WTC11 (cell line): ENCODE measurements around the gene NSMCE1. TPM values are rescaled to one million over a fixed set of nuclear protein-coding genes. Genes with fewer than 3 reads are reported as not detected.

ENCODE experiments used
- ATAC-seq: fragments of 200-7000 bp; cut with Tn5 transposase; 2 replicates; pipeline ENCODE4 v1.10.0; 2021; ENCODE audit warnings: mild to moderate bottlenecking, moderate library complexity
- CTCF ChIA-PET: fragments of 300-600 bp; sonication (Branson Sonifier 250); formaldehyde crosslinking; loops from one replicate; lab custom pipeline; 2021; ENCODE audit warnings: antibody characterized with exemption; lab: Charles Lee
- POLR2A ChIA-PET: fragments of 350-600 bp; sonication (Branson Sonifier 250); formaldehyde crosslinking; loops from one replicate; lab custom pipeline; 2021; ENCODE audit warnings: antibody characterized with exemption; lab: Charles Lee
- DNase-seq: peaks from one replicate; pipeline ENCODE4 v3.0.0; 2021; ENCODE audit warnings: low spot score
- H3K27ac Mint-ChIP-seq: 2 replicates; pipeline ENCODE4 v1.8.0; 2021; ENCODE audit warnings: mixed read lengths
- H3K27me3 Mint-ChIP-seq: 2 replicates; pipeline ENCODE4 v1.8.0; 2021; ENCODE audit warnings: low read depth, mild to moderate bottlenecking, moderate library complexity, mixed read lengths
- H3K36me3 Mint-ChIP-seq: 2 replicates; pipeline ENCODE4 v1.8.0; 2021; ENCODE audit warnings: mixed read lengths
- H3K4me1 Mint-ChIP-seq: 2 replicates; pipeline ENCODE4 v1.8.0; 2022; ENCODE audit warnings: mixed read lengths
- H3K4me3 Mint-ChIP-seq: 2 replicates; pipeline ENCODE4 v1.8.0; 2021; ENCODE audit warnings: mild to moderate bottlenecking, moderate library complexity, mixed read lengths
- H3K9me3 Mint-ChIP-seq: 2 replicates; pipeline ENCODE4 v1.8.0; 2021; ENCODE audit warnings: mixed read lengths
- AR ChIP-seq: fragments of 250-450 bp; sonication (Bioruptor Pico); IDR thresholded peaks from 2 replicates; pipeline ENCODE4 v1.9.0; 2021; ENCODE audit warnings: mild to moderate bottlenecking
- ATF1 ChIP-seq: sonication (generic); formaldehyde crosslinking; IDR thresholded peaks from 2 replicates; pipeline ENCODE4 v1.8.1; 2023; ENCODE audit warnings: mild to moderate bottlenecking, moderate library complexity, missing genetic modification reagents
- ERG ChIP-seq: fragments of 250-450 bp; sonication (Bioruptor Pico); IDR thresholded peaks from 2 replicates; pipeline ENCODE4 v1.8.0; 2021; ENCODE audit warnings: mild to moderate bottlenecking
- FOXP4 ChIP-seq: sonication (generic); formaldehyde crosslinking; IDR thresholded peaks from 2 replicates; pipeline ENCODE4 v1.8.0; 2022; ENCODE audit warnings: mild to moderate bottlenecking, missing genetic modification reagents
- GRHL2 ChIP-seq: fragments of 250-450 bp; sonication (Bioruptor Pico); IDR thresholded peaks from 2 replicates; pipeline ENCODE4 v1.8.0; 2022; ENCODE audit warnings: mild to moderate bottlenecking, moderate library complexity; ENCODE audit not compliant: insufficient replicate concordance, severe bottlenecking
- MAX ChIP-seq: sonication (generic); formaldehyde crosslinking; IDR thresholded peaks from 2 replicates; pipeline ENCODE4 v1.8.0; 2022; ENCODE audit warnings: mild to moderate bottlenecking, missing genetic modification reagents
- MLX ChIP-seq: sonication (generic); formaldehyde crosslinking; IDR thresholded peaks from 2 replicates; pipeline ENCODE4 v1.8.1; 2023; ENCODE audit warnings: mild to moderate bottlenecking, missing genetic modification reagents, moderate library complexity
- MXD4 ChIP-seq: fragments of 250-450 bp; sonication (Bioruptor Pico); IDR thresholded peaks from 2 replicates; pipeline ENCODE4 v1.8.0; 2021; ENCODE audit warnings: mild to moderate bottlenecking, moderate library complexity, borderline replicate concordance
- NFE2L1 ChIP-seq: sonication (generic); formaldehyde crosslinking; IDR thresholded peaks from 2 replicates; pipeline ENCODE4 v1.8.1; 2023; ENCODE audit warnings: missing genetic modification reagents
- PREB ChIP-seq: sonication (generic); formaldehyde crosslinking; IDR thresholded peaks from 2 replicates; pipeline ENCODE4 v1.8.1; 2022; ENCODE audit warnings: mild to moderate bottlenecking, missing genetic modification reagents, moderate library complexity, borderline replicate concordance
- RORB ChIP-seq: fragments of 250-450 bp; sonication (Bioruptor Pico); IDR thresholded peaks from 2 replicates; pipeline ENCODE4 v1.9.0; 2021; ENCODE audit warnings: mild to moderate bottlenecking
- ZNF121 ChIP-seq: sonication (generic); formaldehyde crosslinking; IDR thresholded peaks from 2 replicates; pipeline ENCODE4 v1.8.0; 2023; ENCODE audit warnings: missing genetic modification reagents
- ZNF263 ChIP-seq: sonication (generic); formaldehyde crosslinking; IDR thresholded peaks from 2 replicates; pipeline ENCODE4 v1.8.1; 2022; ENCODE audit warnings: low read depth, mild to moderate bottlenecking, moderate library complexity, missing genetic modification reagents
- ZNF425 ChIP-seq: fragments of 250-450 bp; sonication (Bioruptor Pico); conservative IDR thresholded peaks from 2 replicates; pipeline ENCODE4 v1.9.0; 2021; ENCODE audit warnings: mild to moderate bottlenecking
- ZNF671 ChIP-seq: fragments of 250-450 bp; sonication (Bioruptor Pico); IDR thresholded peaks from 2 replicates; pipeline ENCODE4 v1.8.0; 2021; ENCODE audit warnings: mild to moderate bottlenecking
- total RNA-seq: library from RNA; stranded (reverse); gene quantifications from 3 replicates; pipeline ENCODE4 v1.2.3, GENCODE V29; 2021

The NSMCE1 gene
- total RNA-seq, 1 experiment from 2014 or later: 29.4 TPM

GRCh38 chr16:27217256-27217655 lies 51.3 kb downstream of the NSMCE1 start:
- ChIA-PET POLR2A (no interaction called here), CTCF (interaction anchor here (1.4 kb wide), 1 partner anchor 38 kb away, joined by 6 read pairs; no protein-coding TSS in a partner anchor)
- no peaks in the 10 kb centered on the region for H3K27me3 Mint-ChIP-seq
- peak; percentile 36 for DNase-seq
- H3K27ac Mint-ChIP-seq: peak overlapping the region; percentile 47
- no peak overlapping the region for H3K4me3 Mint-ChIP-seq
- peak; percentile 91 for ATAC-seq
- no peaks in the 10 kb centered on the region for H3K9me3 Mint-ChIP-seq
- 0 out of 2 replicates have a peak, but pooled peaks cover 2% of the 10 kb centered on the region for H3K4me1 Mint-ChIP-seq
- peaks cover 8% of the 10 kb centered on the region for H3K36me3 Mint-ChIP-seq
- TF ChIP-seq FOXP4 (CRISPR knock-in tag): no peak
- no peak for TF ChIP-seq AR (CRISPR knock-in tag)
- no peak for TF ChIP-seq GRHL2 (CRISPR knock-in tag)
- no peak for TF ChIP-seq NFE2L1 (CRISPR knock-in tag)
- no peak for TF ChIP-seq MAX (CRISPR knock-in tag)
- TF ChIP-seq MLX (CRISPR knock-in tag): no peak
- TF ChIP-seq PREB (CRISPR knock-in tag): no peak
- no peak for TF ChIP-seq MXD4 (CRISPR knock-in tag)
- TF ChIP-seq ATF1 (CRISPR knock-in tag): no peak
- TF ChIP-seq ZNF263 (CRISPR knock-in tag): no peak
- TF ChIP-seq, all 79 proteins: peak for 0

GRCh38 chr16:27216297-27216885 lies 52.2 kb downstream of the NSMCE1 start:
- Mint-ChIP-seq H3K27ac (no peak overlapping the region), H3K27me3 (no peaks in the 10 kb centered on the region)
- POLR2A ChIA-PET: no interaction called here
- TF ChIP-seq AR (CRISPR knock-in tag): no peak
- no peak for TF ChIP-seq ZNF121 (CRISPR knock-in tag)
- TF ChIP-seq PREB (CRISPR knock-in tag): no peak
- no peak for TF ChIP-seq RORB (CRISPR knock-in tag)
- no peak for TF ChIP-seq ZNF671 (CRISPR knock-in tag)
- TF ChIP-seq GRHL2 (CRISPR knock-in tag): no peak
- no peak for TF ChIP-seq ERG (CRISPR knock-in tag)
- TF ChIP-seq ZNF425 (CRISPR knock-in tag): no peak

More at GRCh38 chr16:27216297-27216885, 52.2 kb downstream of the NSMCE1 start:
- CTCF ChIA-PET: interaction anchor here (1.0 to 1.4 kb wide), 2 partner anchors 37 kb away, joined by 3 to 6 read pairs; no protein-coding TSS in a partner anchor
- Mint-ChIP-seq H3K9me3 (no peaks in the 10 kb centered on the region), H3K36me3 (peaks cover 8% of the 10 kb centered on the region), H3K4me3 (no peak overlapping the region), H3K4me1 (0 out of 2 replicates have a peak, but pooled peaks cover 2% of the 10 kb centered on the region)
- ATAC-seq (no peak), DNase-seq (no peak)
